B cell (primary cell): ENCODE measurements around the gene ABCC1. TPM values are rescaled to one million over a fixed set of nuclear protein-coding genes. Genes with fewer than 3 reads are reported as not detected.

ENCODE experiments used
- ATAC-seq: fragments of 200-7000 bp; cut with Tn5 transposase; one replicate; pipeline ENCODE4 v1.10.0; 2021; ENCODE audit warnings: low read depth, mild to moderate bottlenecking, moderate number of reproducible peaks, moderate library complexity
- CTCF ChIA-PET: fragments of 350-600 bp; sonication (Branson Sonifier 250); formaldehyde crosslinking; loops from one replicate; lab custom pipeline; 2021; ENCODE audit warnings: antibody characterized with exemption, inconsistent platforms; lab: Charles Lee
- POLR2A ChIA-PET: fragments of 350-600 bp; sonication (Branson Sonifier 250); formaldehyde crosslinking; loops from one replicate; lab custom pipeline; 2021; ENCODE audit warnings: antibody characterized with exemption; lab: Charles Lee
- DNase-seq: peaks from one replicate; pipeline ENCODE4 v3.0.0; 2013
- H2AFZ ChIP-seq: 2 replicates; pipeline ENCODE4 v1.6.1; 2012; ENCODE audit warnings: mild to moderate bottlenecking, low read depth, low read length; ENCODE audit not compliant: insufficient read depth, poor library complexity, severe bottlenecking
- H3K27ac ChIP-seq, 2 donors: 1 replicate in 1 of 2; 2 replicates in 1 of 2; pipeline ENCODE4 v1.5.1; 2012 to 2013; ENCODE audit warnings: low read length in 2 of 2, mild to moderate bottlenecking in 2 of 2, moderate library complexity in 1 of 2
- H3K27me3 ChIP-seq, 4 experiments: fragments of 200-600 bp in 1 of 4; sonication (generic) in 1 of 4; replicated peaks in 1 of 4; 1 replicate in 2 of 4; 2 replicates in 2 of 4; pipeline versions ENCODE4 v1.6.1 to v1.7.0; 2013 to 2016; ENCODE audit warnings: low read length in 3 of 4, mild to moderate bottlenecking in 2 of 4, mixed read lengths in 1 of 4, moderate library complexity in 1 of 4; ENCODE audit not compliant: insufficient read depth in 4 of 4, control insufficient read depth in 3 of 4; ENCODE audit errors: control extremely low read depth in 1 of 4
- H3K36me3 ChIP-seq, 2 experiments: replicated peaks in 1 of 2; 1 replicate in 1 of 2; 2 replicates in 1 of 2; pipeline versions ENCODE4 v1.6.1 to v1.7.1; 2013; ENCODE audit warnings: low read length in 1 of 2; ENCODE audit not compliant: insufficient read depth in 2 of 2, control insufficient read depth in 1 of 2; ENCODE audit errors: control extremely low read depth in 1 of 2, extremely low read depth in 1 of 2
- H3K4me1 ChIP-seq, 2 donors: fragments of 200-600 bp in 1 of 2; sonication (generic) in 1 of 2; 1 replicate in 1 of 2; 2 replicates in 1 of 2; pipeline versions ENCODE4 v1.5.1 to v1.6.1; 2013 to 2017; ENCODE audit warnings: low read length in 2 of 2; ENCODE audit not compliant: control insufficient read depth in 2 of 2, insufficient read depth in 2 of 2
- H3K4me2 ChIP-seq: replicated peaks from 2 replicates; pipeline ENCODE3; 2012; ENCODE audit warnings: mild to moderate bottlenecking, low read depth, low read length; ENCODE audit not compliant: poor library complexity, severe bottlenecking
- H3K4me3 ChIP-seq, 5 experiments: fragments of 200-600 bp in 1 of 5; sonication (generic) in 1 of 5; 1 replicate in 3 of 5; 2 replicates in 2 of 5; pipeline versions ENCODE4 v1.5.1 to v1.7.0; 2011 to 2016; ENCODE audit warnings: low read length in 4 of 5, mild to moderate bottlenecking in 4 of 5, low read depth in 2 of 5, control low read depth in 1 of 5, moderate library complexity in 1 of 5; ENCODE audit not compliant: insufficient read depth in 1 of 5; ENCODE audit errors: control extremely low read depth in 1 of 5, extremely low read depth in 1 of 5
- H3K79me2 ChIP-seq: fragments of 200-600 bp; sonication (generic); one replicate; pipeline ENCODE4 v1.6.0; 2016; ENCODE audit warnings: low read length; ENCODE audit not compliant: control insufficient read depth, insufficient read depth
- H3K9ac ChIP-seq: fragments of 200-600 bp; sonication (generic); 2 replicates; pipeline ENCODE4 v1.6.1; 2017; ENCODE audit warnings: mild to moderate bottlenecking, low read length, moderate library complexity
- H3K9me3 ChIP-seq, 3 donors: one replicate each; pipeline versions ENCODE4 v1.6.1 to v1.7.1; 2013; ENCODE audit warnings: low read length in 2 of 3; ENCODE audit not compliant: control insufficient read depth in 2 of 3, insufficient read depth in 1 of 3; ENCODE audit errors: control extremely low read depth in 1 of 3
- H4K20me1 ChIP-seq: 2 replicates; pipeline ENCODE4 v1.6.0; 2012; ENCODE audit warnings: mild to moderate bottlenecking, low read length; ENCODE audit not compliant: insufficient read depth, control insufficient read depth, poor library complexity, severe bottlenecking
- H3K27ac Mint-ChIP-seq: one replicate; pipeline ENCODE4 v1.8.0; 2021; ENCODE audit warnings: mixed read lengths
- H3K27me3 Mint-ChIP-seq: one replicate; pipeline ENCODE4 v1.8.0; 2021; ENCODE audit warnings: mixed read lengths
- H3K4me1 Mint-ChIP-seq: one replicate; pipeline ENCODE4 v1.8.0; 2021; ENCODE audit warnings: mixed read lengths
- H3K4me3 Mint-ChIP-seq: one replicate; pipeline ENCODE4 v1.8.0; 2021; ENCODE audit warnings: mixed read lengths
- H3K9me3 Mint-ChIP-seq: one replicate; pipeline ENCODE4 v1.8.0; 2022; ENCODE audit warnings: mixed read lengths; ENCODE audit not compliant: insufficient read depth
- EZH2 ChIP-seq: IDR thresholded peaks from 2 replicates; pipeline ENCODE4 v1.6.1; 2012; ENCODE audit warnings: borderline replicate concordance, low read depth, mild to moderate bottlenecking, moderate library complexity, low read length; ENCODE audit not compliant: insufficient read depth, poor library complexity, severe bottlenecking
- WGBS: methylation state at CpG from one replicate; pipeline ENCODE4 v1.1.5; 2013; ENCODE audit warnings: missing lambda C conversion rate; ENCODE audit not compliant: insufficient coverage; 5-methylcytosine and 5-hydroxymethylcytosine counted together
- intact Hi-C: fragments of 100-400 bp; cut with micrococcal nuclease; formaldehyde crosslinking; loops from one replicate; pipeline ENCODE4 v1.10.0; 2022
- polyA plus RNA-seq: library from polyadenylated mRNA; depleted of rRNA; stranded (reverse); fragments of >200 nt; gene quantifications from 2 replicates; pipeline ENCODE4 v1.2.3, GENCODE V29; 2012
- total RNA-seq, 2 donors: library from RNA; stranded (reverse); fragments of 120-200 nt in 1 of 2; gene quantifications; 1 replicate in 1 of 2; 2 replicates in 1 of 2; pipeline versions ENCODE4 v1.2.3 to v1.2.4, GENCODE V29; 2013 to 2022
- TF ChIP-seq, protein P1 (sequence below): fragments of 200-600 bp; IDR thresholded peaks from one replicate; pipeline ENCODE4 v1.8.0; 2022; ENCODE audit warnings: antibody characterized with exemption, mild to moderate bottlenecking

ABCC1 gene
- total and polyA plus RNA-seq, 2 donors (not counting 1 experiment from before 2014, with no cell fraction given) = 21.8 to 73.0 TPM

- ATAC-seq = no peak
- Histone ChIP-seq H3K27me3 (no peaks in the 10 kb centered on the region), H3K36me3 (peaks cover 0 to 15% of the 10 kb centered on the region in 2 experiments), H3K27ac (no peak overlapping the region), H3K4me2 (no peak overlapping the region), H3K79me2 (peaks cover 100% of the 10 kb centered on the region), H3K4me3 (no peak overlapping the region), H3K9ac (no peak overlapping the region), H3K9me3 (peaks cover 4 to 37% (median 24%) of the 10 kb centered on the region in 3 donors), H4K20me1 (peaks cover 47% of the 10 kb centered on the region), H3K4me1 (no peaks in the 10 kb centered on the region), H2AFZ (no peak overlapping the region)
- ChIA-PET POLR2A (no interaction called here), CTCF (interaction anchor here (1.1 kb wide), 1 partner anchor 157 kb away, joined by 3 read pairs; no protein-coding TSS in a partner anchor)
- TF ChIP-seq EZH2 = no peak
- TF ChIP-seq, protein P1, sequence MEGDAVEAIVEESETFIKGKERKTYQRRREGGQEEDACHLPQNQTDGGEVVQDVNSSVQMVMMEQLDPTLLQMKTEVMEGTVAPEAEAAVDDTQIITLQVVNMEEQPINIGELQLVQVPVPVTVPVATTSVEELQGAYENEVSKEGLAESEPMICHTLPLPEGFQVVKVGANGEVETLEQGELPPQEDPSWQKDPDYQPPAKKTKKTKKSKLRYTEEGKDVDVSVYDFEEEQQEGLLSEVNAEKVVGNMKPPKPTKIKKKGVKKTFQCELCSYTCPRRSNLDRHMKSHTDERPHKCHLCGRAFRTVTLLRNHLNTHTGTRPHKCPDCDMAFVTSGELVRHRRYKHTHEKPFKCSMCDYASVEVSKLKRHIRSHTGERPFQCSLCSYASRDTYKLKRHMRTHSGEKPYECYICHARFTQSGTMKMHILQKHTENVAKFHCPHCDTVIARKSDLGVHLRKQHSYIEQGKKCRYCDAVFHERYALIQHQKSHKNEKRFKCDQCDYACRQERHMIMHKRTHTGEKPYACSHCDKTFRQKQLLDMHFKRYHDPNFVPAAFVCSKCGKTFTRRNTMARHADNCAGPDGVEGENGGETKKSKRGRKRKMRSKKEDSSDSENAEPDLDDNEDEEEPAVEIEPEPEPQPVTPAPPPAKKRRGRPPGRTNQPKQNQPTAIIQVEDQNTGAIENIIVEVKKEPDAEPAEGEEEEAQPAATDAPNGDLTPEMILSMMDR = no peak
- no peaks in the 10 kb centered on the region for H3K27me3 Mint-ChIP-seq
- intact Hi-C loops = no loop called here
- WGBS = no CpG with 5 or more reads among the region's 7 CpGs
- peaks cover 3% of the 10 kb centered on the region for H3K9me3 Mint-ChIP-seq
- no peak for DNase-seq
- H3K27ac Mint-ChIP-seq = no peak overlapping the region
- no peak overlapping the region for H3K4me3 Mint-ChIP-seq
- H3K4me1 Mint-ChIP-seq = peaks cover 18% of the 10 kb centered on the region
Measured at GRCh38 chr16:15970743-15971439, 21.5 kb downstream of the ABCC1 start.

GRCh38 chr16:15971440-15971815 is 22.0 kb downstream of the ABCC1 start:
- POLR2A ChIA-PET = no interaction called here
- H3K4me3 ChIP-seq = no peak overlapping the region
- 100% methylated on average over 6 of the region's 9 CpGs for WGBS
- Mint-ChIP-seq H3K4me3 (no peak overlapping the region), H3K27me3 (no peaks in the 10 kb centered on the region), H3K9me3 (peaks cover 3% of the 10 kb centered on the region), H3K4me1 (peaks cover 17% of the 10 kb centered on the region), H3K27ac (no peak overlapping the region)
- peaks cover 53% of the 10 kb centered on the region for H4K20me1 ChIP-seq
- intact Hi-C loops = no loop called here
- no peak overlapping the region for H3K4me2 ChIP-seq
- TF ChIP-seq, protein P1 = no peak
- no peak for TF ChIP-seq EZH2
- H3K79me2 ChIP-seq = peaks cover 100% of the 10 kb centered on the region
- no peak for DNase-seq
- H3K36me3 ChIP-seq = peaks cover 0 to 15% of the 10 kb centered on the region in 2 experiments
- no peak overlapping the region for H3K27ac ChIP-seq
- H3K27me3 ChIP-seq = no peaks in the 10 kb centered on the region
- no peaks in the 10 kb centered on the region for H3K4me1 ChIP-seq
- ATAC-seq = no peak
- H3K9me3 ChIP-seq = peaks cover 4 to 37% (median 24%) of the 10 kb centered on the region in 3 donors
- no peak overlapping the region for H3K9ac ChIP-seq
- no peak overlapping the region for H2AFZ ChIP-seq
- CTCF ChIA-PET = no interaction called here
